ENCODE results near the gene NFATC2IP. TPM values are rescaled to one million over a fixed set of nuclear protein-coding genes. Genes with fewer than 3 reads are reported as not detected.
"Not testable (repeated sequence)": the region's sequence is repeated elsewhere in the genome, so short reads cannot be mapped to it uniquely, and the experiment has no call there.

The NFATC2IP gene
- total RNA-seq, 1 donor from 2014 or later = 32.6 TPM

DNA sequence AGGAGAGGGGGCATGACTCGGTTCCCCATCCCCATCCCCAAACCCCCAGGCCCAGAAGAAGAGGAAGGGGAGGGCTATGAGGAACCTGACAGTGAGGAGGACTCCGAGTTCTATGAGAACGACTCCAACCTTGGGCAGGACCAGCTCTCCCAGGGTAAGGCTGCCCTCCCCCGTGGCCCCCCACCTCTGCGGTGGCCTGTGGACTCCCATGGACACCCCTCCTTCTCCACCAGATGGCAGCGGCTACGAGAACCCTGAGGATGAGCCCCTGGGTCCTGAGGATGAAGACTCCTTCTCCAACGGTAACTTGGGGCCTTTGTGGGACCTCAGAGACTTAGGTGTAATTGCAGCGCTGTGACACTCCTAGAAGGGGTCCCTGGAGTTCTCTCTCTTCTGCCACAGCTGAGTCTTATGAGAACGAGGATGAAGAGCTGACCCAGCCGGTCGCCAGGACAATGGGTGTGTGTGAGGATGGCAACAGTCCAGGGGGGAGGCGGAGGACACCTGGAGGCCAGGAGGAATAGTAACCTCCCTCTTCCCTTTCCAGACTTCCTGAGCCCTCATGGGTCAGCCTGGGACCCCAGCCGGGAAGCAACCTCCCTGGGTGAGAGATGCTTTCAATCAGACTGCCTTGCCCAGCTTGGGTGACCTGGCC lies 13.4 kb upstream of the NFATC2IP start:
- no peaks in the 10 kb centered on the region for H3K4me1 Mint-ChIP-seq (ENCODE audit: low read depth, unreplicated experiment)
- DNase-seq (ENCODE audit: low read depth) (no peak), FAIRE-seq (no peak)
- no peaks in the 10 kb centered on the region for H4K20me1 ChIP-seq (ENCODE audit: insufficient read depth, low read length)
- H3K9ac ChIP-seq (ENCODE audit: low read length) = no peak overlapping the region
- H3K36me3 Mint-ChIP-seq (ENCODE audit: low read depth, unreplicated experiment) = peaks cover 3% of the 10 kb centered on the region
- peaks cover 5% of the 10 kb centered on the region for H3K9me3 Mint-ChIP-seq (ENCODE audit: unreplicated experiment)
- H3K27me3 ChIP-seq (ENCODE audit: insufficient read depth, low read length) = no peaks in the 10 kb centered on the region
- H3K79me2 ChIP-seq (ENCODE audit: insufficient read depth, low read length) = no peaks in the 10 kb centered on the region
- no peaks in the 10 kb centered on the region for H3K4me1 ChIP-seq (ENCODE audit: insufficient read depth, low read length)
- TF ChIP-seq, protein P1, sequence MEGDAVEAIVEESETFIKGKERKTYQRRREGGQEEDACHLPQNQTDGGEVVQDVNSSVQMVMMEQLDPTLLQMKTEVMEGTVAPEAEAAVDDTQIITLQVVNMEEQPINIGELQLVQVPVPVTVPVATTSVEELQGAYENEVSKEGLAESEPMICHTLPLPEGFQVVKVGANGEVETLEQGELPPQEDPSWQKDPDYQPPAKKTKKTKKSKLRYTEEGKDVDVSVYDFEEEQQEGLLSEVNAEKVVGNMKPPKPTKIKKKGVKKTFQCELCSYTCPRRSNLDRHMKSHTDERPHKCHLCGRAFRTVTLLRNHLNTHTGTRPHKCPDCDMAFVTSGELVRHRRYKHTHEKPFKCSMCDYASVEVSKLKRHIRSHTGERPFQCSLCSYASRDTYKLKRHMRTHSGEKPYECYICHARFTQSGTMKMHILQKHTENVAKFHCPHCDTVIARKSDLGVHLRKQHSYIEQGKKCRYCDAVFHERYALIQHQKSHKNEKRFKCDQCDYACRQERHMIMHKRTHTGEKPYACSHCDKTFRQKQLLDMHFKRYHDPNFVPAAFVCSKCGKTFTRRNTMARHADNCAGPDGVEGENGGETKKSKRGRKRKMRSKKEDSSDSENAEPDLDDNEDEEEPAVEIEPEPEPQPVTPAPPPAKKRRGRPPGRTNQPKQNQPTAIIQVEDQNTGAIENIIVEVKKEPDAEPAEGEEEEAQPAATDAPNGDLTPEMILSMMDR (IDR thresholded peaks at IDR 0.05; ENCODE audit: insufficient read depth, low read depth, low read length) = no peak
- no peak for TF ChIP-seq EZH2 (IDR thresholded peaks at IDR 0.05; ENCODE audit: insufficient read depth, low read length)
- no peak overlapping the region for H3K27ac ChIP-seq (ENCODE audit: low read depth, low read length)
- H3K4me3 ChIP-seq (ENCODE audit: insufficient read depth, low read depth, low read length) = no peak overlapping the region
- no peak overlapping the region for H3K27ac Mint-ChIP-seq (ENCODE audit: unreplicated experiment)
- no peak overlapping the region for H3K4me3 Mint-ChIP-seq (ENCODE audit: unreplicated experiment)
- H2AFZ ChIP-seq (ENCODE audit: low read depth, low read length) = no peak overlapping the region
- no peaks in the 10 kb centered on the region for H3K9me3 ChIP-seq (ENCODE audit: insufficient read depth, low read depth, low read length)
- peaks cover 33% of the 10 kb centered on the region for H3K27me3 Mint-ChIP-seq (ENCODE audit: low read depth, unreplicated experiment)
- no peaks in the 10 kb centered on the region for H3K36me3 ChIP-seq (ENCODE audit: insufficient read depth, low read length)
- no peak overlapping the region for H3K4me2 ChIP-seq (ENCODE audit: low read length)

GRCh38 chr16:28938721-28939120 lies 12.0 kb upstream of the NFATC2IP start:
- H4K20me1 ChIP-seq (ENCODE audit: insufficient read depth, low read length) = no peaks in the 10 kb centered on the region
- no peak overlapping the region for H3K4me3 ChIP-seq (ENCODE audit: insufficient read depth, low read depth, low read length)
- H3K4me1 ChIP-seq (ENCODE audit: insufficient read depth, low read length) = no peaks in the 10 kb centered on the region
- Mint-ChIP-seq H3K36me3 (ENCODE audit: low read depth, unreplicated experiment) (peaks cover 3% of the 10 kb centered on the region), H3K9me3 (ENCODE audit: unreplicated experiment) (peaks cover 5% of the 10 kb centered on the region), H3K4me3 (ENCODE audit: unreplicated experiment) (no peak overlapping the region), H3K27me3 (ENCODE audit: low read depth, unreplicated experiment) (peaks cover 28% of the 10 kb centered on the region), H3K4me1 (ENCODE audit: low read depth, unreplicated experiment) (no peaks in the 10 kb centered on the region), H3K27ac (ENCODE audit: unreplicated experiment) (no peak overlapping the region)
- H3K79me2 ChIP-seq (ENCODE audit: insufficient read depth, low read length) = no peaks in the 10 kb centered on the region
- H3K4me2 ChIP-seq (ENCODE audit: low read length) = no peak overlapping the region
- no peak for FAIRE-seq
- no peak for TF ChIP-seq EZH2 (IDR thresholded peaks at IDR 0.05; ENCODE audit: insufficient read depth, low read length)
- TF ChIP-seq, protein P1 (IDR thresholded peaks at IDR 0.05; ENCODE audit: insufficient read depth, low read depth, low read length) = no peak
- no peaks in the 10 kb centered on the region for H3K9me3 ChIP-seq (ENCODE audit: insufficient read depth, low read depth, low read length)
- no peaks in the 10 kb centered on the region for H3K36me3 ChIP-seq (ENCODE audit: insufficient read depth, low read length)
- H2AFZ ChIP-seq (ENCODE audit: low read depth, low read length) = no peak overlapping the region
- H3K27ac ChIP-seq (ENCODE audit: low read depth, low read length) = no peak overlapping the region
- H3K9ac ChIP-seq (ENCODE audit: low read length) = no peak overlapping the region
- no peak for DNase-seq (ENCODE audit: low read depth)
- H3K27me3 ChIP-seq (ENCODE audit: insufficient read depth, low read length) = no peaks in the 10 kb centered on the region

GRCh38 chr16:28939825-28940224 lies 10.9 kb upstream of the NFATC2IP start:
- H3K4me3 Mint-ChIP-seq (ENCODE audit: unreplicated experiment); H3K4me1 Mint-ChIP-seq (ENCODE audit: low read depth, unreplicated experiment); H4K20me1 ChIP-seq (ENCODE audit: insufficient read depth, low read length); H3K9me3 ChIP-seq (ENCODE audit: insufficient read depth, low read depth, low read length); H3K9me3 Mint-ChIP-seq (ENCODE audit: unreplicated experiment); H3K4me3 ChIP-seq (ENCODE audit: insufficient read depth, low read depth, low read length); H3K4me1 ChIP-seq (ENCODE audit: insufficient read depth, low read length); H3K27me3 ChIP-seq (ENCODE audit: insufficient read depth, low read length); H2AFZ ChIP-seq (ENCODE audit: low read depth, low read length); DNase-seq (ENCODE audit: low read depth); H3K4me2 ChIP-seq (ENCODE audit: low read length); FAIRE-seq; H3K79me2 ChIP-seq (ENCODE audit: insufficient read depth, low read length); H3K36me3 ChIP-seq (ENCODE audit: insufficient read depth, low read length); H3K36me3 Mint-ChIP-seq (ENCODE audit: low read depth, unreplicated experiment); H3K27ac Mint-ChIP-seq (ENCODE audit: unreplicated experiment); H3K9ac ChIP-seq (ENCODE audit: low read length); H3K27ac ChIP-seq (ENCODE audit: low read depth, low read length): not testable (repeated sequence)
- peaks cover 21% of the 10 kb centered on the region for H3K27me3 Mint-ChIP-seq (ENCODE audit: low read depth, unreplicated experiment)

All from astrocyte (in vitro differentiated cells and primary cell).